ENCODE results near the gene RGS11.

The RGS11 gene

DNA sequence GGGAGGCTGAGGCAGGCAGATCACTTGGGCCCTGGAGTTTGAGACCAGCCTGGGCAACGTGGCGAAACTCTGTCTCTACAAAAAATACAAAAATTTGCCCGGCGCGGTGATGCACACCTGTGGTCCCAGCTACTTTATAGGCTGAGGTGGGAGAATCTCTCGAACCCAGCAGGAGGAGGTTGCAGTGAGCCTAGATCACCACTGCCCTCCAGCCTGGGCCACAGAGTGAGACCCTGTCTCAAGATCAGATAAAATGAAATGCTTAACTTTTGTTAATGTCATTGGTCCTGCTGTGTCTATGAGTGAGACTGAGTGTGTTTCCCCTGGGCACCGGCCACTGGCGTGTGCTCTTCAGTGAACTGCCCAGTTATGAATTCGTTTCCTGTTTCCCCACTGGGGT lies 30.6 kb downstream of the RGS11 start:
- peaks cover under 1% of the 10 kb centered on the region; the same call in 1 of the 2 replicates for H3K36me3 ChIP-seq (ENCODE audit: low read depth)
- no peak for ATAC-seq (ENCODE audit: low read depth)
- H3K9me3 ChIP-seq (ENCODE audit: severe bottlenecking) = no peaks in the 10 kb centered on the region
- H3K4me3 ChIP-seq (ENCODE audit: severe bottlenecking) = no peak overlapping the region
- TF ChIP-seq, protein P1, sequence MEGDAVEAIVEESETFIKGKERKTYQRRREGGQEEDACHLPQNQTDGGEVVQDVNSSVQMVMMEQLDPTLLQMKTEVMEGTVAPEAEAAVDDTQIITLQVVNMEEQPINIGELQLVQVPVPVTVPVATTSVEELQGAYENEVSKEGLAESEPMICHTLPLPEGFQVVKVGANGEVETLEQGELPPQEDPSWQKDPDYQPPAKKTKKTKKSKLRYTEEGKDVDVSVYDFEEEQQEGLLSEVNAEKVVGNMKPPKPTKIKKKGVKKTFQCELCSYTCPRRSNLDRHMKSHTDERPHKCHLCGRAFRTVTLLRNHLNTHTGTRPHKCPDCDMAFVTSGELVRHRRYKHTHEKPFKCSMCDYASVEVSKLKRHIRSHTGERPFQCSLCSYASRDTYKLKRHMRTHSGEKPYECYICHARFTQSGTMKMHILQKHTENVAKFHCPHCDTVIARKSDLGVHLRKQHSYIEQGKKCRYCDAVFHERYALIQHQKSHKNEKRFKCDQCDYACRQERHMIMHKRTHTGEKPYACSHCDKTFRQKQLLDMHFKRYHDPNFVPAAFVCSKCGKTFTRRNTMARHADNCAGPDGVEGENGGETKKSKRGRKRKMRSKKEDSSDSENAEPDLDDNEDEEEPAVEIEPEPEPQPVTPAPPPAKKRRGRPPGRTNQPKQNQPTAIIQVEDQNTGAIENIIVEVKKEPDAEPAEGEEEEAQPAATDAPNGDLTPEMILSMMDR (IDR thresholded peaks at IDR 0.05; ENCODE audit: poor library complexity, severe bottlenecking) = no peak
- H3K27me3 ChIP-seq (ENCODE audit: insufficient read depth, poor library complexity, severe bottlenecking) = no peaks in the 10 kb centered on the region
- no peaks in the 10 kb centered on the region for H3K4me1 ChIP-seq (ENCODE audit: insufficient read depth, poor library complexity, severe bottlenecking)
- no peak for DNase-seq (ENCODE audit: low spot score)
- no peak overlapping the region for H3K27ac ChIP-seq (ENCODE audit: poor library complexity, severe bottlenecking)

DNA sequence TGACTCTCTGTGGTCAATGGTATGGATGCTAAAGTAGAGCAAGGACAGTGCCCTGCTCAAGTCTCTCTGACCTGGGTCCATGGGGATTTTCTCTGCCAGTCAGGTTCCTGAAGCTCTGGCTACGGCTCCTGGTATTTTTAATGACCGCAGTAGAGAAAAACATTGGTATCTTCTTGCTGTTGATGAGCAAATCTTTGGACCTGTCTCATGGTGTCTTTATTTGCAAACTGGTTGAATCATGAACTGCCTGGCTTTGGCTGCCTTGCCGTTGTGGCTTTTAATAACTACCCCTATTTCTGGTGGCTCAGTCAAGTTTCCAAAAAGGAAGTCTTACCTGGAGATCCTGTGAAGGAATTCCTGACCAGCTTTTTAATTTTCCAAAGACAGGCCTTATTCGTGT lies 32.4 kb downstream of the RGS11 start:
- H3K4me3 ChIP-seq (ENCODE audit: severe bottlenecking) = no peak overlapping the region
- H3K27ac ChIP-seq (ENCODE audit: poor library complexity, severe bottlenecking) = no peak overlapping the region
- no peaks in the 10 kb centered on the region for H3K27me3 ChIP-seq (ENCODE audit: insufficient read depth, poor library complexity, severe bottlenecking)
- DNase-seq (ENCODE audit: low spot score) (no peak), ATAC-seq (ENCODE audit: low read depth) (no peak)
- TF ChIP-seq, protein P1 (IDR thresholded peaks at IDR 0.05; ENCODE audit: poor library complexity, severe bottlenecking) = no peak
- H3K9me3 ChIP-seq (ENCODE audit: severe bottlenecking) = no peaks in the 10 kb centered on the region
- H3K4me1 ChIP-seq (ENCODE audit: insufficient read depth, poor library complexity, severe bottlenecking) = no peaks in the 10 kb centered on the region
- H3K36me3 ChIP-seq (ENCODE audit: low read depth) = no peaks in the 10 kb centered on the region

DNA sequence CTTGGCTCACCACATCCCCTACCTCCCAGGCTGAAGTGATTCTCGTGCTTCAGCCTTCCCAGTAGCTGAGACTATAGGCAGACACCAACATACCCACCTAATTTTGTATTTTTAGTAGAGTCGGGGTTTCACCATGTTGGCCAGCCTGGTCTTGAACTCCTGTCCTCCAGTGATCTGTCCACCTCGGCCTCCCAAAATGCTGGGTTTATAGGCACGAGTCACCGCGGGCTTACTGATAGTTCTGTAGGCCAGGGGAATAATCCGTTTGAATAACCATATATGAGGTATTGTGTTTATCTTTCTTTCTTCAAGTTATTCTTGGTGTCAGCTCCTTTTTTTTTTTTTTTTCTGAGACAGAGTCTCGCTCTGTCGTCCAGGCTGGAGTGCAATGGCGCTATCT lies 33.5 kb downstream of the RGS11 start:
- no peaks in the 10 kb centered on the region for H3K27me3 ChIP-seq (ENCODE audit: insufficient read depth, poor library complexity, severe bottlenecking)
- no peak for DNase-seq (ENCODE audit: low spot score)
- H3K27ac ChIP-seq (ENCODE audit: poor library complexity, severe bottlenecking) = no peak overlapping the region
- H3K4me1 ChIP-seq (ENCODE audit: insufficient read depth, poor library complexity, severe bottlenecking) = no peaks in the 10 kb centered on the region
- H3K4me3 ChIP-seq (ENCODE audit: severe bottlenecking) = no peak overlapping the region
- ATAC-seq (ENCODE audit: low read depth) = no peak
- no peaks in the 10 kb centered on the region for H3K36me3 ChIP-seq (ENCODE audit: low read depth)
- TF ChIP-seq, protein P1 (IDR thresholded peaks at IDR 0.05; ENCODE audit: poor library complexity, severe bottlenecking) = no peak
- H3K9me3 ChIP-seq (ENCODE audit: severe bottlenecking) = no peaks in the 10 kb centered on the region

DNA sequence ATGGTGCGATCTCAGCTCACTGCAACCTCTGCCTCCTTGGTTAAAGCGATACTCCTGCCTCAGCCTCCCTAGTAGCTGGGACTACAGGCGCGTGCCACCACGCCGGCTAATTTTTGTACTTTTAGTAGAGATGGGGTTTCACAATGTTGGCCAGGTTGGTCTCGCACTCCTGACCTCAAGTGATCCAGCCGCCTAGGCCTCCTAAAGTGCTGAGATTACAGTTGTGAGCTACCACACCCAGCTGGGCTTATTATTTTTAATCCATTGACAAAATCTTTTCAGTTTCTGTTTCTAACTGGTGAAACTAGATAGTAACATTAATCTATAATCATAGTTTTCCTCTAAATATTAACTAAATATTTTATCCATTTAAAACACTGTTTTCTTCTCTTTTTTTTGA lies 35.2 kb downstream of the RGS11 start:
- no peak overlapping the region for H3K27ac ChIP-seq (ENCODE audit: poor library complexity, severe bottlenecking)

DNA sequence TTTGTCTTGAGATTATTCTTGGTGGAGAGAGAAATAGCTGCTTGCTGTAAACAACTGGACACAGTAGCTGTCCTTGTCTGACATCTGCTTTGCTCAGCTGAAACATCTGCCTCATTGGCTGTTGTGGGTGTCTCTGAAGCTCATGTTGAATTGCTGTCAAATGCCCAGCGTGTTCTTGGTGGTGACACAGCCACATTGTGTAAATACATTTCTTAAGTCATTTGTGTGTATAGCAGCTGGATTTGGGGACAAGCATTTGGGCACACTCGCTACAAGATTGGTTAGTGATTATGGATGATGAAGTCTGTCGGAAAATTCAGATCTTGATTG lies 35.8 kb downstream of the RGS11 start:
- no peak for DNase-seq (ENCODE audit: low spot score)
- H3K27me3 ChIP-seq (ENCODE audit: insufficient read depth, poor library complexity, severe bottlenecking) = no peaks in the 10 kb centered on the region
- no peak overlapping the region for H3K27ac ChIP-seq (ENCODE audit: poor library complexity, severe bottlenecking)
- TF ChIP-seq, protein P1 (IDR thresholded peaks at IDR 0.05; ENCODE audit: poor library complexity, severe bottlenecking) = no peak
- H3K4me3 ChIP-seq (ENCODE audit: severe bottlenecking) = no peak overlapping the region
- H3K9me3 ChIP-seq (ENCODE audit: severe bottlenecking) = no peaks in the 10 kb centered on the region
- no peaks in the 10 kb centered on the region for H3K36me3 ChIP-seq (ENCODE audit: low read depth)
- ATAC-seq (ENCODE audit: low read depth) = no peak
- no peaks in the 10 kb centered on the region for H3K4me1 ChIP-seq (ENCODE audit: insufficient read depth, poor library complexity, severe bottlenecking)

More for the DNA sequence above, 35.2 kb downstream of the RGS11 start:
- no peak for DNase-seq (ENCODE audit: low spot score)
- Histone ChIP-seq H3K27me3 (ENCODE audit: insufficient read depth, poor library complexity, severe bottlenecking) (no peaks in the 10 kb centered on the region), H3K4me1 (ENCODE audit: insufficient read depth, poor library complexity, severe bottlenecking) (no peaks in the 10 kb centered on the region), H3K36me3 (ENCODE audit: low read depth) (no peaks in the 10 kb centered on the region), H3K4me3 (ENCODE audit: severe bottlenecking) (no peak overlapping the region), H3K9me3 (ENCODE audit: severe bottlenecking) (no peaks in the 10 kb centered on the region)
- no peak for ATAC-seq (ENCODE audit: low read depth)
- TF ChIP-seq, protein P1 (IDR thresholded peaks at IDR 0.05; ENCODE audit: poor library complexity, severe bottlenecking) = no peak

All from RWPE2 (cell line).